HepG2 (cell line): ENCODE data around the gene RAB40C. TPM values are rescaled to one million over a fixed set of nuclear protein-coding genes. Genes with fewer than 3 reads are reported as not detected.

Source experiments
- ATF7-NPFF ChIP-seq: sonication (generic); formaldehyde crosslinking; IDR thresholded peaks from 2 replicates; pipeline ENCODE4 v1.8.1; 2023; ENCODE audit warnings: mild to moderate bottlenecking, low read depth, missing genetic modification reagents, moderate library complexity
- DNMT1 ChIP-seq: sonication (generic); formaldehyde crosslinking; IDR thresholded peaks from 2 replicates; pipeline ENCODE4 v1.5.1; 2020; ENCODE audit warnings: mild to moderate bottlenecking, missing genetic modification reagents
- FOXC1 ChIP-seq: sonication (generic); formaldehyde crosslinking; IDR thresholded peaks from 2 replicates; pipeline ENCODE4 v1.8.0; 2022; ENCODE audit warnings: mild to moderate bottlenecking, missing genetic modification reagents, borderline replicate concordance
- MED1 ChIP-seq: sonication (generic); formaldehyde crosslinking; IDR thresholded peaks from 2 replicates; pipeline ENCODE4 v1.4.0; 2020; ENCODE audit warnings: missing genetic modification reagents
- MIXL1 ChIP-seq: IDR thresholded peaks from 2 replicates; pipeline ENCODE4 v1.6.1; 2016
- TEAD2 ChIP-seq: sonication (generic); formaldehyde crosslinking; IDR thresholded peaks from 2 replicates; pipeline ENCODE4 v1.9.0; 2021; ENCODE audit warnings: missing genetic modification reagents
- TOPORS ChIP-seq: sonication (generic); formaldehyde crosslinking; IDR thresholded peaks from 2 replicates; pipeline ENCODE4 v1.8.0; 2023; ENCODE audit warnings: mild to moderate bottlenecking, missing genetic modification reagents
- ZFP1 ChIP-seq: IDR thresholded peaks from 2 replicates; pipeline ENCODE4 v1.6.1; 2016
- ZNF207 ChIP-seq: fragments of 450-650 bp; IDR thresholded peaks from 2 replicates; pipeline ENCODE4 v1.6.1; 2016; ENCODE audit warnings: antibody characterized with exemption, borderline replicate concordance
- ZNF232 ChIP-seq: sonication (generic); formaldehyde crosslinking; IDR thresholded peaks from 2 replicates; pipeline ENCODE4 v1.4.0; 2020; ENCODE audit warnings: missing genetic modification reagents, borderline replicate concordance
- ZNF256 ChIP-seq: sonication (generic); formaldehyde crosslinking; conservative IDR thresholded peaks from 2 replicates; pipeline ENCODE4 v1.4.0; 2020; ENCODE audit warnings: missing genetic modification reagents
- ZNF274 ChIP-seq: sonication (generic); formaldehyde crosslinking; IDR thresholded peaks from 2 replicates; pipeline ENCODE4 v1.5.1; 2020; ENCODE audit warnings: mild to moderate bottlenecking, missing genetic modification reagents
- ZNF331 ChIP-seq: sonication (generic); formaldehyde crosslinking; IDR thresholded peaks from 2 replicates; pipeline ENCODE4 v1.4.0; 2020; ENCODE audit warnings: missing genetic modification reagents
- polyA plus RNA-seq, 8 experiments: library from polyadenylated mRNA; depleted of rRNA in 3 of 8; stranded (reverse) in 7 of 8; unstranded in 1 of 8; fragments of >200 nt; fragmentation: Illumina TruSeq in 4 of 8; extraction: Trizol in 4 of 8; gene quantifications; 2 replicates each; pipeline versions ENCODE4 v1.2.1 to v1.2.3, GENCODE V29; 2011 to 2016; ENCODE audit warnings: low read depth in 4 of 8, missing spikeins in 1 of 8, mixed read lengths in 1 of 8; ENCODE audit not compliant: insufficient read depth in 1 of 8
- total RNA-seq, 5 experiments: library from RNA; depleted of rRNA; stranded (reverse); fragments of >200 nt; fragmentation: Illumina TruSeq; extraction: Trizol; gene quantifications; 2 replicates each; pipeline ENCODE4 v1.2.3, GENCODE V29; 2016; ENCODE audit warnings: low read depth in 1 of 5
- TF ChIP-seq, protein P1 (sequence below): sonication (generic); formaldehyde crosslinking; IDR thresholded peaks from 2 replicates; pipeline ENCODE4 v1.4.0; 2020; ENCODE audit warnings: missing genetic modification reagents, borderline replicate concordance
- TF ChIP-seq, protein P2 (sequence below): sonication (generic); formaldehyde crosslinking; IDR thresholded peaks from 2 replicates; pipeline ENCODE4 v1.5.0; 2020; ENCODE audit warnings: mild to moderate bottlenecking, missing genetic modification reagents, borderline replicate concordance
- TF ChIP-seq, protein P3 (sequence below): sonication (generic); formaldehyde crosslinking; IDR thresholded peaks from 2 replicates; pipeline ENCODE4 v1.4.0; 2020; ENCODE audit warnings: missing genetic modification reagents, mild to moderate bottlenecking, borderline replicate concordance
- TF ChIP-seq, protein P4 (sequence below): sonication (generic); formaldehyde crosslinking; IDR thresholded peaks from 2 replicates; pipeline ENCODE4 v1.8.1; 2022; ENCODE audit warnings: mild to moderate bottlenecking, missing genetic modification reagents

The RAB40C gene
- total and polyA plus RNA-seq, 2 of the 13 experiments (the other 11 are each of a cell fraction or from before 2014, with no cell fraction given): 7.7 to 11.5 TPM

DNA sequence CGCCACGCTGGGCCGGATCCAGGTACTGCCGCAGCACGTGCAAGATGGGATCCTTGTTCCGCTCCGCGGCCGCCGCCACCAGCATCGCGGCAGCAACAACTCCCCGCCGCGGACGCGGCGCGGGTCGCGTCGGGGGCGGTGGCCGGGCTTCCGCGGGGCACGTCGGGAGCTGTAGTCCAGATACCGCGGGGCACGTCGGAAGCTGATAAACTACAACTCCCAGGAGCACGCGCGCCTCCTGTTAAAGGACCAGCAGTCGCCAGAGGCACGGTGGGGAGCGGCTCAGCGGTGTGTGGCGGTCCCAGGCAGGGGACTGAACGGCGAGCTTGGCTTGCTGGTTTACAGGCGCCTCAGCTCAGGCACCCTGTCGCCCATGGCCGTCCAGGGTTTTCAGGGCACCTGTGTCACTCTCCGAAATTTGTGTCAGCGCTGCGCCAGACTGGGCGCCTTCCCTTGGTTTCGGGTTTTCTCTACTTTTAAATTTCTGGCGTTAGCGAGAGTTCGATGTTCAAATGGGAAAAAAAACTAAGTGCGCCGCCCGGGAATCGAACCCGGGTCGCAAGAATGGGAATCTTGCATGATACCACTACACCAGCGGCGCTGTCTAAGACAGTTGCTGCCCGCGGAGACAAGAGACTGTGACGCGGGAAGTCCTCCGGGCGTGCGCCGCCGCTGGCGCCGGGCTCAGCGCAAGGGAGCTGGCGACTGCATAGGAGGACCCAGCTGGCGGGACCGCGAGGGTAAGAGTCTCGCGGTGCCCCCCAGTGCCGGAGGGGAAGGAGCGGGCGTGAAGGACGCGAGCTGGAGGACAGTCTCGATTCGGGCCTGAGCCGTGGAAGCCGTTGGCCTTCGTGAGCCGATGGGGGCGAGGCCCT lies 46.6 kb downstream of the RAB40C start, which contains the start of gene METTL26 (continued):
- TF ChIP-seq ATF7-NPFF (CRISPR knock-in tag) (peak; percentile 85), ZNF256 (CRISPR knock-in tag) (no peak; the same call in none of the 2 replicates), MED1 (CRISPR knock-in tag) (peak; percentile 12; the same call in 1 of the 2 replicates), ZNF331 (CRISPR knock-in tag) (peak; percentile 43), ZFP1 (peak; percentile 59; the same call in 1 of the 2 replicates), TOPORS (CRISPR knock-in tag) (no peak), ZNF207 (no peak), ZNF274 (CRISPR knock-in tag) (no peak), ZNF232 (CRISPR knock-in tag) (no peak), TEAD2 (CRISPR knock-in tag) (no peak), FOXC1 (CRISPR knock-in tag) (peak; percentile 67), MIXL1 (CRISPR knock-in tag) (no peak), DNMT1 (CRISPR knock-in tag) (peak; percentile 92)
- TF ChIP-seq, protein P1, sequence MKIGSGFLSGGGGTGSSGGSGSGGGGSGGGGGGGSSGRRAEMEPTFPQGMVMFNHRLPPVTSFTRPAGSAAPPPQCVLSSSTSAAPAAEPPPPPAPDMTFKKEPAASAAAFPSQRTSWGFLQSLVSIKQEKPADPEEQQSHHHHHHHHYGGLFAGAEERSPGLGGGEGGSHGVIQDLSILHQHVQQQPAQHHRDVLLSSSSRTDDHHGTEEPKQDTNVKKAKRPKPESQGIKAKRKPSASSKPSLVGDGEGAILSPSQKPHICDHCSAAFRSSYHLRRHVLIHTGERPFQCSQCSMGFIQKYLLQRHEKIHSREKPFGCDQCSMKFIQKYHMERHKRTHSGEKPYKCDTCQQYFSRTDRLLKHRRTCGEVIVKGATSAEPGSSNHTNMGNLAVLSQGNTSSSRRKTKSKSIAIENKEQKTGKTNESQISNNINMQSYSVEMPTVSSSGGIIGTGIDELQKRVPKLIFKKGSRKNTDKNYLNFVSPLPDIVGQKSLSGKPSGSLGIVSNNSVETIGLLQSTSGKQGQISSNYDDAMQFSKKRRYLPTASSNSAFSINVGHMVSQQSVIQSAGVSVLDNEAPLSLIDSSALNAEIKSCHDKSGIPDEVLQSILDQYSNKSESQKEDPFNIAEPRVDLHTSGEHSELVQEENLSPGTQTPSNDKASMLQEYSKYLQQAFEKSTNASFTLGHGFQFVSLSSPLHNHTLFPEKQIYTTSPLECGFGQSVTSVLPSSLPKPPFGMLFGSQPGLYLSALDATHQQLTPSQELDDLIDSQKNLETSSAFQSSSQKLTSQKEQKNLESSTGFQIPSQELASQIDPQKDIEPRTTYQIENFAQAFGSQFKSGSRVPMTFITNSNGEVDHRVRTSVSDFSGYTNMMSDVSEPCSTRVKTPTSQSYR (CRISPR knock-in tag): peak; percentile 53; the same call in 1 of the 2 replicates
- TF ChIP-seq, protein P2, sequence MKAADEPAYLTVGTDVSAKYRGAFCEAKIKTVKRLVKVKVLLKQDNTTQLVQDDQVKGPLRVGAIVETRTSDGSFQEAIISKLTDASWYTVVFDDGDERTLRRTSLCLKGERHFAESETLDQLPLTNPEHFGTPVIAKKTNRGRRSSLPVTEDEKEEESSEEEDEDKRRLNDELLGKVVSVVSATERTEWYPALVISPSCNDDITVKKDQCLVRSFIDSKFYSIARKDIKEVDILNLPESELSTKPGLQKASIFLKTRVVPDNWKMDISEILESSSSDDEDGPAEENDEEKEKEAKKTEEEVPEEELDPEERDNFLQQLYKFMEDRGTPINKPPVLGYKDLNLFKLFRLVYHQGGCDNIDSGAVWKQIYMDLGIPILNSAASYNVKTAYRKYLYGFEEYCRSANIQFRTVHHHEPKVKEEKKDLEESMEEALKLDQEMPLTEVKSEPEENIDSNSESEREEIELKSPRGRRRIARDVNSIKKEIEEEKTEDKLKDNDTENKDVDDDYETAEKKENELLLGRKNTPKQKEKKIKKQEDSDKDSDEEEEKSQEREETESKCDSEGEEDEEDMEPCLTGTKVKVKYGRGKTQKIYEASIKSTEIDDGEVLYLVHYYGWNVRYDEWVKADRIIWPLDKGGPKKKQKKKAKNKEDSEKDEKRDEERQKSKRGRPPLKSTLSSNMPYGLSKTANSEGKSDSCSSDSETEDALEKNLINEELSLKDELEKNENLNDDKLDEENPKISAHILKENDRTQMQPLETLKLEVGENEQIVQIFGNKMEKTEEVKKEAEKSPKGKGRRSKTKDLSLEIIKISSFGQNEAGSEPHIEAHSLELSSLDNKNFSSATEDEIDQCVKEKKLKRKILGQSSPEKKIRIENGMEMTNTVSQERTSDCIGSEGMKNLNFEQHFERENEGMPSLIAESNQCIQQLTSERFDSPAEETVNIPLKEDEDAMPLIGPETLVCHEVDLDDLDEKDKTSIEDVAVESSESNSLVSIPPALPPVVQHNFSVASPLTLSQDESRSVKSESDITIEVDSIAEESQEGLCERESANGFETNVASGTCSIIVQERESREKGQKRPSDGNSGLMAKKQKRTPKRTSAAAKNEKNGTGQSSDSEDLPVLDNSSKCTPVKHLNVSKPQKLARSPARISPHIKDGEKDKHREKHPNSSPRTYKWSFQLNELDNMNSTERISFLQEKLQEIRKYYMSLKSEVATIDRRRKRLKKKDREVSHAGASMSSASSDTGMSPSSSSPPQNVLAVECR (CRISPR knock-in tag): peak; percentile 95
- TF ChIP-seq, protein P3, sequence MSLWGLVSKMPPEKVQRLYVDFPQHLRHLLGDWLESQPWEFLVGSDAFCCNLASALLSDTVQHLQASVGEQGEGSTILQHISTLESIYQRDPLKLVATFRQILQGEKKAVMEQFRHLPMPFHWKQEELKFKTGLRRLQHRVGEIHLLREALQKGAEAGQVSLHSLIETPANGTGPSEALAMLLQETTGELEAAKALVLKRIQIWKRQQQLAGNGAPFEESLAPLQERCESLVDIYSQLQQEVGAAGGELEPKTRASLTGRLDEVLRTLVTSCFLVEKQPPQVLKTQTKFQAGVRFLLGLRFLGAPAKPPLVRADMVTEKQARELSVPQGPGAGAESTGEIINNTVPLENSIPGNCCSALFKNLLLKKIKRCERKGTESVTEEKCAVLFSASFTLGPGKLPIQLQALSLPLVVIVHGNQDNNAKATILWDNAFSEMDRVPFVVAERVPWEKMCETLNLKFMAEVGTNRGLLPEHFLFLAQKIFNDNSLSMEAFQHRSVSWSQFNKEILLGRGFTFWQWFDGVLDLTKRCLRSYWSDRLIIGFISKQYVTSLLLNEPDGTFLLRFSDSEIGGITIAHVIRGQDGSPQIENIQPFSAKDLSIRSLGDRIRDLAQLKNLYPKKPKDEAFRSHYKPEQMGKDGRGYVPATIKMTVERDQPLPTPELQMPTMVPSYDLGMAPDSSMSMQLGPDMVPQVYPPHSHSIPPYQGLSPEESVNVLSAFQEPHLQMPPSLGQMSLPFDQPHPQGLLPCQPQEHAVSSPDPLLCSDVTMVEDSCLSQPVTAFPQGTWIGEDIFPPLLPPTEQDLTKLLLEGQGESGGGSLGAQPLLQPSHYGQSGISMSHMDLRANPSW (CRISPR knock-in tag): 0 out of 2 replicates have a peak, but pooled peaks have one; percentile 51
- TF ChIP-seq, protein P4, sequence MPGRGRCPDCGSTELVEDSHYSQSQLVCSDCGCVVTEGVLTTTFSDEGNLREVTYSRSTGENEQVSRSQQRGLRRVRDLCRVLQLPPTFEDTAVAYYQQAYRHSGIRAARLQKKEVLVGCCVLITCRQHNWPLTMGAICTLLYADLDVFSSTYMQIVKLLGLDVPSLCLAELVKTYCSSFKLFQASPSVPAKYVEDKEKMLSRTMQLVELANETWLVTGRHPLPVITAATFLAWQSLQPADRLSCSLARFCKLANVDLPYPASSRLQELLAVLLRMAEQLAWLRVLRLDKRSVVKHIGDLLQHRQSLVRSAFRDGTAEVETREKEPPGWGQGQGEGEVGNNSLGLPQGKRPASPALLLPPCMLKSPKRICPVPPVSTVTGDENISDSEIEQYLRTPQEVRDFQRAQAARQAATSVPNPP (CRISPR knock-in tag): 0 out of 2 replicates have a peak, but pooled peaks have one; percentile 45
